GM21529 (cell line): ENCODE data around the gene NABP2.
A peak's percentile ranks its signal among the peaks of the same experiment; 100 is the strongest.
"Not testable (repeated sequence)": the region's sequence is repeated elsewhere in the genome, so short reads cannot be mapped to it uniquely, and the experiment has no call there.

Source experiments
- ATAC-seq: cut with Tn5 transposase; IDR thresholded peaks from one replicate; pipeline ENCODE4 v1.9.1; 2021; ENCODE audit not compliant: unreplicated experiment

Gene NABP2

DNA sequence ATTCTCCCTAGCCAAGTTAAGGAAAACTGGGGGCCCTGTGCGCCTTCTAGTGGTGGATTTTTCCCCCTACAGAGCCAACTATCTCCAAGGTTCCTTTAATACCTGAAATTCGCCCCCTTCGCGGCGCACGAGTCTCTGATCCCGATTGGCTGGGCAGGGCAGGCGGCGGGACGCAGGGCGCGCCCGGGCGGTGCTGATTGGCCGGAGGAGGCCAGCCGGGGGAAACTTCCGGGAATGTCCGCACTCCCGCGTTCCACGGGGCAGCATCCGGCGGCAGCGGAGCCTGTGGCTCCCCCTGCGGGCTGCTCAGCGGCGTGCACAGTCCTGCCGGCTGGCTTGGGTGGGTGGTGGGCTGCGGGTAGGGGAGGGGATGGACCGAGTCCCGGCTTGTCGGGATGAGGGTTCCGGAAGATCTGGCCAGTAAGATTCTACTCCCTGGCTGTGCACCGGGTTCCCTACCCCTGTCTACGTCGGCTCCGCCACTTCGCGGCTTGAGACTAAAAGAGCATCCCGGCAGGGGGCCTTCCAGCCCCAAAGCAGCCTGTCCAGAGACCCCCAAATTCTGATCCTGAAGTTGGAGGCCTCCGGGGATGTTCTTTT, at the start of gene NABP2:
TSS of gene NABP2 (plus strand) at position 241 of the 600 bp plus-strand sequence. CDS start 515 bp downstream, outside the sequence.
- peak; percentile 73 for ATAC-seq

- no peak for ATAC-seq
Measured at GRCh38 chr12:56178347-56178746, 45.8 kb upstream of the NABP2 start.

DNA sequence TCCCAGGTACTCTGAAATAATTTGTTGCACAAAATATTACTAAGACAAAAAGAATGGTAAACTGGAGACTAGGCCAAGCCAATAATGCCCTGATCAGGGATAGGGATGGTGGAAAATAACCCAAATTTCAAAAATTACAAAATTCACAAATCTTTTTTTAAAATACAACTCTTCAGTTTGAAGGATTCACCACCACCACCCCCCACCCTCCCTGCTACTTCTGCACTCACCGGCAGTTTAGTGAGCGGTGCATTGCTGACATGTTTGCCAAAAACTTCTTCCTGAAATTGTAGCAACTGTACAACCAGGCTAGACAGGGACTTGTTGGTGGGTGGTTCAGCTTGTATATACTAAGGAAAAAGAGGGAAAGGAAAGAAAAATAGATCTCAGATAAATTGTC, 37.2 kb upstream of the NABP2 start:
- ATAC-seq = no peak

DNA sequence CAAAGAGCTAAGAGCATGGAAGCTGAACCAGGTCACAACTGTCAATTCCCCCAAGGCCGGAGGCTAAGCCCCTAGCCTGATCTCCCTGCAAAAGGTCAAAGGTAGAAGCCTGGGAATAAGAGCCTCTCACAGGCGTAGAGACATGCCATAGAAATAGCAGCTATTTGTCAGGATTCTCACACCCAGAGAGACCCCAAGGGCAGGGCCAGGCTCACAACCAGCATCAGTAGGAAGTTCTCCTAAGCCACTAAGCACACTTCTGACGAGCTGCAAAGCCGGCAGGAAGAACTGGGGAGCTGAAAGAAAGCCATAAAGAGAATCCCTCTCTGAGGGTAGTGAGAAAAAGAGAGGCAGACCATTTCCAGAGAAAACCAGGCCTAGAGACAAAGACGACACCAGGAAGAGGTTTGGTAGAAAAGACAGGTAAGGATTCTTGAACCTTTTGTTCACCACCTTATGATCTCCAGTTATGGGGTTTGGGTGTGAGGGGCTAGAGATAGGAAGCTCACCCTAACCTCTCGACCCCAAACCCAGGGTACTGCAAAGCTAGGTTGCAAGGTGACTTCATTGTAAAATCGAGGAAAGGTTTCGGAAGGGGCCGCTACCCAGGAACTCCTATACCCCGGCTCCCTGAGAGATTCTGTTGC, 35.9 kb upstream of the NABP2 start:
- ATAC-seq = no peak

- no peak for ATAC-seq
Measured at GRCh38 chr12:56188778-56189098, 35.4 kb upstream of the NABP2 start.

- ATAC-seq = peak; percentile 76
Measured at GRCh38 chr12:56189099-56189917, 34.8 kb upstream of the NABP2 start, which contains the start of gene SMARCC2. Gene SMARCC2 (minus strand): TSS chr12:56189483. CDS start chr12:56189461, 22 bp downstream.

DNA sequence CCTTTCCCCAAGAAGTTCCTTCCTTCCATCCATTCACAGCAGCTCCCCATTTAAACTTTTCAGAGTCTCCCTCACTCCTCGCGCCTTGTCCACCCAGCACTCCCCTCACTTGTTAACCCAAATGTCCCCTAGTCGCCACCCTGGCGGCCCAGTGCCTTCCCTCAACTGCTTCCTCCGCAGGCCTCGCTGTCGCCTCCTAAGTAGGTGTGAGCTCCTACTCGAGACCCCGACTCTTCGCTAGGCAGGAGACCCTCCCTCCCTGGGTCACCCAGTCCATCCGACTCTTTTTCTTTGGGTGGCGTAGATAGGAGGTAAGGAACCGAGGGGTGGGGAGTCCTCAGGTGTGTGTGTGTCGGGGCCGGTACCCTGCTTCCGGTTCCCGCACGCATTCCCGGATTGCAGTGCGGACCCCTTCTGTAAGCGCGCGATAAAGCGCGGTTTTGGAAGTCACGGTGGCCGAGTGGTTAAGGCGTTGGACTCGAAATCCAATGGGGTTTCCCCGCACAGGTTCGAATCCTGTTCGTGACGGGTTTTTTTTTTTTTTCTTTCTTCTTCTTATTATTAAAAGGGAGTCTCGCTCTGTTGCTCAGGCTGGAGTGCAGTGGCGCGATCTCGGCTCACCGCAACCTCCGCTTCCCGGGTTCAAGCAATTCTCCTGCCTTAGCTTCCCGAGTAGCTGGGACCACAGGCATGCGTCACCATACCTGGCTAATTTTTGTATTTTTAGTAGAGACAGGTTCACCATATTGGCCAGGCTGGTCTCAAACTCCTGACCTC, 34.0 kb upstream of the NABP2 start:
- ATAC-seq = peak; percentile 44

DNA sequence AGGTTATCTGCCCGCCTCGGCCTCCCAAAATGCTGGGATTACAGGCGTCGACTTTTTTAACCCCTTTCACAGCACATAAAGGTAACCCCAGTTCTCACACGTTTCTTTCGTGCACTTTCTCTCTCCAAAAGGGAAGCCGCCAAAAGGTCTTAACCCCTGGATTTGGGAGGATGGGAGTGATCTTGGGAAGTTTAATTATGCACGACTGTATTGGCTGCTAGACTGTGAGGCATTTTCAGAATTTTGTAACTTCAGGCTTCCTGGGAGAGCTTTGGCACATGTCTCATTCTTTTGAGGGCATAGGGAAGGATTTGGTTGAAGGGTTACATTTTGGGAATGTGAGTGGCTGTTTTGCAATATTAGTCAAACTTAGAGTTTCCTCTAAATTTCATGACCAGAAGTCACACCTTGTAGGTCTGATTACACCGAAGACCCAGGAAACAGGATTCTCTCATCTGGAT, 33.4 kb upstream of the NABP2 start:
- ATAC-seq = no peak

DNA sequence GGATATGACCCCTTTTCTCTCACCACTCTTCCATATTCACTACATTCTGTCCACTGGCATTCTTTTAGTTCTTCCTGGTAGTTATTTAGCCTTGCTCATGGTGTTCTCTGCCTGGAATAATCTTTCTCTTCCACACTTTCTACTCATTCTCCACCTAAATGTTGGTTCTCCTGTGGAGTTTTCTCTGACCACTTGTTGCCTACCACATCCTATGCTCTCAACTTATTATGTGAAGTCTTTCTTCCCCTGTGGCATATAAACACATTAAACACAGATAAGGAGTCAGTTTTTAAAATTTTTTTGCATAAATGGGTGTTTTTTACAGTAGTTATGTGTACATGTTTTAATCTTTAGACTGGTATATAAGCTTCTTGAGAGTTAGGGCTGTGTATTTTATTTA, 31.6 kb upstream of the NABP2 start:
- ATAC-seq = no peak

DNA sequence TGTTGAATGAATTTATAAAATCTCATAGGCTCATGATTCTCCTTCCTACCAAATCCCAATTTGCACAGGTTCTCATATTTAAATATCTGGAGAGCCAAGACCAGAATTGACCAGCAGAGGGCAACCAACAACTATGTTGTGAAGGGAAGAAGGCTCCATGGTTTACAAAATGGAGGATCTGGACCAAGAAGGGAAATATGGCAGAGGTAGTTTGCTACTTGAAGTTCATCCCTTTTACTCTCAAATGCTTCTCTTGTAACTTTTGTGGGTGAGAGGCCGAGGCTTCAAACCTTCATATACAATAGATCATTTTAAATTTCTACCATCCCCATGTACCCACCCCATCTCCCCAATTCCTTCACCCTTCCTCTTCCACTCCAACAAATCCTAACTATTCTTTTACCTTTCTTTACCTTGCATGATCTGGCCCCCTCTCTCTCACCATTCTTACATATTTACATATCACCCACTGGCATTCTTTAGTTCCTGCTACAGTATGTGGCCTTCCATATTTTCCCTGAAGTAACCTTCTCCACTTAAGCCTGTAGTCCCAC, 31.0 kb upstream of the NABP2 start:
- ATAC-seq = no peak

DNA sequence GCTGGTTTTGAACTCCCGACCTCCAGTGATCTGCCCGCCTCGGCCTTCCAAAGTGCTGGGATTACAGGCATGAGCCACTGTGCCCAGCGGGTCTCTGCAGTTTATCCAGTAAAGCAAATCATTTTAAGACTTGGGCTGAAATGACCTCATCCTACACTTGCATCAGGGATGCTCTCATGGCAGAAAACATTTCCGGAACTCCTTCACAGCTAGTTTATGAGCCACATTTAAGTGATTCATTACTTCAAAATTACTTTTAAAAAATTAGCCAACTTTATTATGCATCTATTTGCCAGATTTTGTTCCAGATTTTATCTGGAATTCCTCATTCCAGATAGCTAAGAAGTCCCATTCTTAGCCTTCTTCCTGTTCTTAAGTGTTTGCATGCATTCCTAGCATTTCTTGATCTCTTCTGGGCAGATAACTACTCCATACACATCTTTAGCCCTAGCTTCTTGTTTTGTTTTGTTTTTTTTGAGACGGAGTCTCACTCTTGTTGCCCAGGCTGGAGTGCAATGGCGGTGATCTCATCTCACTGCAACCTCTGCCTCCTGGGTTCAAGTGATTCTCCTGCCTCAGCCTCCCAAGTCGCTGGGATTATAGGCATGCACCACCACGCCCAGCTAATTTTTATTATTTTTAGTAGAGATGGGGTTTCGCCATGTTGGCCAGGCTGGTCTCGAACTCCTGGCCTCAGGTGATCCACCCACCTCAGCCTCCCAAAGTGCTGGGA, 27.2 kb upstream of the NABP2 start:
- not testable (repeated sequence) for ATAC-seq

- ATAC-seq = no peak
Measured at GRCh38 chr12:56197921-56198635, 26.1 kb upstream of the NABP2 start.

DNA sequence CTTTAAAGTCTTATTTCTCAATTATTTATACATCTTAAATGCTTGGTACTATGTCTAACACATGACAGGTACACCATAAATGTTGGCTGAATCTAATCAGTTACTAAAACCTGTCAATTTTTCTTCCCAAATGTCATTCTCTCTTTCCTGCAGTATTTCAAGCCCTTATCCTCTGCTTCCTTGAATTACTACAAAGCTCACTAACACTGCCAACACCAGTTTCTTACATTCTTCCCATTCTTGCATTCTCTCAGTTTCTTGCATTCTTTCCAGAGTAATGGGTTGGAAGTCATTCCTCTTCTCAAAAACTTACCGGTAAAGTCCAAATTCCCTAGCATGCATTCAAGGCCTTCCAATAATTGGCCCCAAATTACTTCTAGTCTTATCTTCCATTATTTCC, 25.3 kb upstream of the NABP2 start:
- ATAC-seq = no peak

DNA sequence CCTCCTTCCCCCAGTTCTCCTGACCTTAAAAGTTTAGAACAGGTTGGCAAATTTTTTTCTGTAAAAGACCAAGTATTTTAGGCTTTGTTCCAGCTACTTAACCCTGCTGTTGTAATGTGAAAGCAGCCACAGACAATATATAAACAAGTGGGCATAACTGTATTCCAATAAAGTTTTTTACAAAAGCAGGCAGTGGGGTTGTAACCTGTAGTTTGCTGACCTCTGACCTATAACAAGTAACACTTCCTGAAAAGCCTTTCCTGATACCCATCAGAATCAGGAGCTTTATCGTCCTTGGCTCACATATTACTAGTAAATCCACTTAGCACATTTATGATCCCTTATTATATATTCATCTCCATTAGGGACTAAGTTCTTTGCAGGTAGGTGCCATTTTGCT, 21.8 kb upstream of the NABP2 start:
- no peak for ATAC-seq

GRCh38 chr12:56202838-56203237, 21.3 kb upstream of the NABP2 start:
- no peak for ATAC-seq

DNA sequence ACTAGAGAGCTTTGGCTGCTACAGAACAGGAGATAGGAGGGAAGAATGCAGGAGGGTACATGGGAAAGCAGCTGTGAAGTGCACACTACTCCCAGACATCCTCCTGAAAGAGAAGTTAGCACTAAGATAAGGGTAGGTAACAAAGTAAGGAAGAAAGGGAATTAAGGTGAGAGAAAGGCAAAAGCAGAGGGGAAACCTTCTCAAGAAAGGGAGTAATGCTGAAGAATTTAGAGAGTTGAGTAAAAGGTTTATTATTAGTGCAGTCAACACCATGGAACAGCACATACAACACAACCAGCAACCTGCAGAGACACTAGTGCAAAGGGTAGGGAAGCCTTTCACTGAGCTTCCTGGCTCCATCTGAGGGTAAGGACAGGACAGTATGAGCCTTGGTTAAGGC, 19.9 kb upstream of the NABP2 start:
- ATAC-seq = no peak

- ATAC-seq = no peak
Measured at GRCh38 chr12:56205445-56205844, 18.7 kb upstream of the NABP2 start.

- no peak for ATAC-seq
Measured at GRCh38 chr12:56206452-56207166, 17.5 kb upstream of the NABP2 start.

- no peak for ATAC-seq
Measured at GRCh38 chr12:56208006-56208405, 16.1 kb upstream of the NABP2 start.
